HAP-1 (cell line): Measurements from ENCODE around the gene GPR162.
A peak's percentile ranks its signal among the peaks of the same experiment; 100 is the strongest.

Experiments
- DNase-seq, 2 experiments: peaks; one replicate each; pipeline ENCODE4 v3.0.0-alpha.2; 2016 to 2020; ENCODE audit warnings: low spot score in 2 of 2
- H3K27me3 ChIP-seq: fragments of 250-450 bp; sonication (Bioruptor Pico); 2 replicates; pipeline ENCODE4 v1.5.1; 2020; ENCODE audit warnings: low read depth, mild to moderate bottlenecking, moderate library complexity
- H3K36me3 ChIP-seq: fragments of 250-450 bp; sonication (Bioruptor Pico); replicated peaks from 2 replicates; pipeline ENCODE4 v1.5.1; 2020; ENCODE audit warnings: mild to moderate bottlenecking
- H3K4me1 ChIP-seq: fragments of 250-450 bp; sonication (Bioruptor Pico); 2 replicates; pipeline ENCODE4 v1.5.1; 2020; ENCODE audit warnings: mild to moderate bottlenecking
- H3K4me3 ChIP-seq: fragments of 250-450 bp; sonication (Bioruptor Pico); 2 replicates; pipeline ENCODE4 v1.5.1; 2020; ENCODE audit warnings: mild to moderate bottlenecking, moderate library complexity
- H3K9me3 ChIP-seq: fragments of 250-450 bp; sonication (Bioruptor Pico); 2 replicates; pipeline ENCODE4 v1.5.1; 2020; ENCODE audit warnings: mild to moderate bottlenecking, moderate library complexity
- in situ Hi-C: fragments of 300-500 bp; cut with MboI; formaldehyde crosslinking; loops from 3 replicates; pipeline ENCODE4 v1.14.3; 2020; ENCODE audit warnings: low sequenced_read_pairs, inconsistent platforms, mixed read lengths

The GPR162 gene, protein sequence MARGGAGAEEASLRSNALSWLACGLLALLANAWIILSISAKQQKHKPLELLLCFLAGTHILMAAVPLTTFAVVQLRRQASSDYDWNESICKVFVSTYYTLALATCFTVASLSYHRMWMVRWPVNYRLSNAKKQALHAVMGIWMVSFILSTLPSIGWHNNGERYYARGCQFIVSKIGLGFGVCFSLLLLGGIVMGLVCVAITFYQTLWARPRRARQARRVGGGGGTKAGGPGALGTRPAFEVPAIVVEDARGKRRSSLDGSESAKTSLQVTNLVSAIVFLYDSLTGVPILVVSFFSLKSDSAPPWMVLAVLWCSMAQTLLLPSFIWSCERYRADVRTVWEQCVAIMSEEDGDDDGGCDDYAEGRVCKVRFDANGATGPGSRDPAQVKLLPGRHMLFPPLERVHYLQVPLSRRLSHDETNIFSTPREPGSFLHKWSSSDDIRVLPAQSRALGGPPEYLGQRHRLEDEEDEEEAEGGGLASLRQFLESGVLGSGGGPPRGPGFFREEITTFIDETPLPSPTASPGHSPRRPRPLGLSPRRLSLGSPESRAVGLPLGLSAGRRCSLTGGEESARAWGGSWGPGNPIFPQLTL

DNA sequence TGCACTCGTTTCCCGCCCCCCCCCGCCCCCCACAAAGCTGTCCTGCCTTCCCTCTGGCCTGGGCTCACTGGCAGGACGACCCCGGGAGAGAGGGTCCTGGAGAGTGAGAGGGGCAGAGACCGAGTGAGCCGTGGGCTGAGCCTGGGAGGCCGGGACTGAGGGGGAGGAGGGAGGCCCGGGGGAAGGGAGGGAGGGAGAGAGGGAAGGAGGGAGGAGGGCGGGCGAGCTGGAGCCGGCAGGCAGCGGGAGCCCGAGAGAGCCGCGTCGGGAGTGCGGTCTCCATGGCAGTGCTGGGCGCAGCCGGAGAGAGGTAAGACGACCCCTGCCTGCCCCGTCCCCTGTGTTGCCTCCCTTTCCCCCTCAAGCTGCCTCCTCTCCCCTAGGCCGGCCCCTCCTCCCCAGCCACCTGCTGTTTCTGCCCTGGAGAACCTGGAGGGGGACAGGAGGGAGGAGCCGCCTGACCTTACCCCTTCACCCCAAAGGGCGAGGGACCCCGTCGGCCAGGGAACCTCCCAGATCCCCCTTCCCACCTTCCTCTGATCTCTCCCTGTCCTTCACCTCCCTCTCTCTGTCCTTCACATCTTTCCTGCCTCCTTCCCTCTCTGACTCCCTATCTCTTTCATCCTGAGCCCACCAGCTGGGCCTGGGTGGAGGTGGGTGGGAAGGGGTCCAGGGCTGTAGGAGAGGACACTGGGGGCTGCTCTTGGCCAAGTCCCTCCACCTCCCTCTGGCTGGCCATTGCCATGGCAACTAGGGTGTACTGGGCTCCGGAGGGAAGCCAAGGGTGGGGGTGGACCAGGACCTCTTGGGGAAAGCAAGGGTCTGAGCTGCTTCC, at the start of gene GPR162:
GPR162 (plus strand) TSS at position 231 of the 835 bp plus-strand sequence. CDS start 2,078 bp downstream, outside the sequence.
- Histone ChIP-seq H3K27me3 (no peaks in the 10 kb centered on the region), H3K4me3 (peak within 1 kb of the TSS; percentile 33), H3K36me3 (no peaks in the 10 kb centered on the region), H3K9me3 (no peaks in the 10 kb centered on the region), H3K4me1 (peaks cover 12% of the 10 kb centered on the region)
- peak; percentile 50 to 85 for DNase-seq
- in situ Hi-C loops = no loop called here

DNA sequence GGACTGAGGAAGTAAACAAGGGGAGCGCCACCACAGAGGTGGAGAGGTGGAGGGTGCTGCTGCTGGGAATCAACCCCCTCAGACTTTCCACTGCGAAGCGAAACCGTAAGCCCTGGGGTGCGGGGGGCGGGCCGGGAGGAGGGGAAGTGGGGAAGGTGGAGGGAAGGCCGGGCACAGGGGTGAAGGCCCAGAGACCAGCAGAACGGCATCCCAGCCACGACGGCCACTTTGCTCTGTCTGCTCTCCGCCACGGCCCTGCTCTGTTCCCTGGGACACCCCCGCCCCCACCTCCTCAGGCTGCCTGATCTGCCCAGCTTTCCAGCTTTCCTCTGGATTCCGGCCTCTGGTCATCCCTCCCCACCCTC, 49.3 kb upstream of the GPR162 start, which contains the start of gene LAG3:
LAG3 (plus strand) TSS at position 190 of the 365 bp plus-strand sequence. CDS start 333 bp downstream, outside the sequence.
- no peak within 1 kb of the TSS for H3K4me3 ChIP-seq
- H3K27me3 ChIP-seq = no peaks in the 10 kb centered on the region
- in situ Hi-C loops = no loop called here
- DNase-seq = no peak
- peaks cover 15% of the 10 kb centered on the region for H3K4me1 ChIP-seq
- H3K36me3 ChIP-seq = peaks cover 25% of the 10 kb centered on the region
- H3K9me3 ChIP-seq = no peaks in the 10 kb centered on the region

DNA sequence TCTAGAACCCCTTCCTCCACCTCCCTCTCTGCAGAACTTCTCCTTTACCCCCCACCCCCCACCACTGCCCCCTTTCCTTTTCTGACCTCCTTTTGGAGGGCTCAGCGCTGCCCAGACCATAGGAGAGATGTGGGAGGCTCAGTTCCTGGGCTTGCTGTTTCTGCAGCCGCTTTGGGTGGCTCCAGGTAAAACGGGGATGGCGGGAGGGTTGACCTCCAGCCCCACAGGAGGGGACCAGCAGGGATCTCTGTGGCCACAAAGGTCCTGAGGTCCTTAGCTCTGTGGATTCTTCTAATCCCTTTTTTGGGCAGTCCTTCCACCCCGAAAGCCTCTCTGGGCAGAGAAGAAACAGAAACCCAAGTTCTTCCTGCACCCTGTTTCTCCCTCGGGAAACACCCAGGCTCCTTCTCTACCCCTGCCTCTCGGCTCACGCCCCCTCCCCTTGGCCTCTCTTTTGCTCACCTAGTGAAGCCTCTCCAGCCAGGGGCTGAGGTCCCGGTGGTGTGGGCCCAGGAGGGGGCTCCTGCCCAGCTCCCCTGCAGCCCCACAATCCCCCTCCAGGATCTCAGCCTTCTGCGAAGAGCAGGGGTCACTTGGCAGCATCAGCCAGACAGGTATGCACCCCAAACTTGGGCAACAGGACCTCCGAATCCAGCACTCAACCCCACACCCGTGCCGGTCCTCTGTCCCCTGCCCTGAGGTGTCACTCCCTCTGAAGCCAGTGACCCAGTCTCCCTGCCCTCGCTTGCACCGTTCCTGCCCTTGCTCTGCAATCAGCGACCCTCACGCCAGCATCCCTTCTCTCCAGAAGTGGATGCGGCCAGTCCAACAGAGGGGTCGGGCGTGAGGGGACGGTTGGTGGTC, 48.7 kb upstream of the GPR162 start:
- peaks cover 14% of the 10 kb centered on the region for H3K4me1 ChIP-seq
- H3K4me3 ChIP-seq = no peak overlapping the region
- in situ Hi-C loops = no loop called here
- DNase-seq = no peak
- H3K36me3 ChIP-seq = peaks cover 25% of the 10 kb centered on the region
- no peaks in the 10 kb centered on the region for H3K9me3 ChIP-seq
- no peaks in the 10 kb centered on the region for H3K27me3 ChIP-seq

DNA sequence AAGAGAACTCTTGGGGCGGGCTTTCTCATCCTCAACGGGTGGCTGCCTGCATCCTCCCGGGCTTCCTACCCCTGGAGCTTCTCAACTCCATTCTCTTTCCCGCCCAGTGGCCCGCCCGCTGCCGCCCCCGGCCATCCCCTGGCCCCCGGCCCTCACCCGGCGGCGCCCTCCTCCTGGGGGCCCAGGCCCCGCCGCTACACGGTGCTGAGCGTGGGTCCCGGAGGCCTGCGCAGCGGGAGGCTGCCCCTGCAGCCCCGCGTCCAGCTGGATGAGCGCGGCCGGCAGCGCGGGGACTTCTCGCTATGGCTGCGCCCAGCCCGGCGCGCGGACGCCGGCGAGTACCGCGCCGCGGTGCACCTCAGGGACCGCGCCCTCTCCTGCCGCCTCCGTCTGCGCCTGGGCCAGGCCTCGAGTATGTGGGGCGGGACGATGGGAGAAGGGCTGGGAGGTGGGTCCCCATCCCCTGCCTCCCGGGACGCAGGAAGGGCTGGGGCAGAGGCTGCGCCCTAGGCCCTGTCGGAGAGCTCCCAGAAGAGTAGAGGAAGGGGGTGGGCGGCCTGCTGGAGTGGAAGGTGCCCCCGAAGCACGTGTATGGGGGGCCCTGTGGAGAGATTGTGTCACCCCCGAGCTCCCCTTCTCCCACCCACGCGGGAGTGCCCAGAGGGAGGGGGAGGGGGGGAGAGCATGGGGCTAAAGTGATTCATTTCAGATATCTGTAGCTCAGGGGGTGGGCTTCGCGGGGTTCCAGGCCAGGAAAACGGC, 47.9 kb upstream of the GPR162 start:
- H3K4me1 ChIP-seq = peaks cover 12% of the 10 kb centered on the region
- DNase-seq = no peak
- no peaks in the 10 kb centered on the region for H3K27me3 ChIP-seq
- peaks cover 25% of the 10 kb centered on the region for H3K36me3 ChIP-seq
- in situ Hi-C loops = no loop called here
- H3K4me3 ChIP-seq = no peak overlapping the region
- H3K9me3 ChIP-seq = no peaks in the 10 kb centered on the region

DNA sequence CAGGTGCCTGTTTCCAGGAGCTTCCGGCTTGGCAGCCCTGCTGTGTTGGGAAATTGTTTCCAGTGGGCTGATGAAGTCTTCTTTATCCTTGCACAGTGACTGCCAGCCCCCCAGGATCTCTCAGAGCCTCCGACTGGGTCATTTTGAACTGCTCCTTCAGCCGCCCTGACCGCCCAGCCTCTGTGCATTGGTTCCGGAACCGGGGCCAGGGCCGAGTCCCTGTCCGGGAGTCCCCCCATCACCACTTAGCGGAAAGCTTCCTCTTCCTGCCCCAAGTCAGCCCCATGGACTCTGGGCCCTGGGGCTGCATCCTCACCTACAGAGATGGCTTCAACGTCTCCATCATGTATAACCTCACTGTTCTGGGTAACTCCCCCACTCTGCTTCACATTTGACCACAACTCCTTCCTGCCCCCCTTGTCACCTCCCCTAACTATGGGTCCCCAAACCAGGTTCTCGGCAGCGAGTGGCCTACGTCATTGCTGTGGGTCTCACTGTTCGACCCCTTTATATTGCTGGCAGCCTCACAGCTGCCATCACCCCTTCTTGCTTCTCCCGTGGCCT, 47.0 kb upstream of the GPR162 start:
- Histone ChIP-seq H3K9me3 (no peaks in the 10 kb centered on the region), H3K36me3 (peaks cover 22% of the 10 kb centered on the region), H3K27me3 (no peaks in the 10 kb centered on the region), H3K4me3 (no peak overlapping the region), H3K4me1 (peaks cover 7% of the 10 kb centered on the region)
- in situ Hi-C loops = no loop called here
- DNase-seq = no peak

DNA sequence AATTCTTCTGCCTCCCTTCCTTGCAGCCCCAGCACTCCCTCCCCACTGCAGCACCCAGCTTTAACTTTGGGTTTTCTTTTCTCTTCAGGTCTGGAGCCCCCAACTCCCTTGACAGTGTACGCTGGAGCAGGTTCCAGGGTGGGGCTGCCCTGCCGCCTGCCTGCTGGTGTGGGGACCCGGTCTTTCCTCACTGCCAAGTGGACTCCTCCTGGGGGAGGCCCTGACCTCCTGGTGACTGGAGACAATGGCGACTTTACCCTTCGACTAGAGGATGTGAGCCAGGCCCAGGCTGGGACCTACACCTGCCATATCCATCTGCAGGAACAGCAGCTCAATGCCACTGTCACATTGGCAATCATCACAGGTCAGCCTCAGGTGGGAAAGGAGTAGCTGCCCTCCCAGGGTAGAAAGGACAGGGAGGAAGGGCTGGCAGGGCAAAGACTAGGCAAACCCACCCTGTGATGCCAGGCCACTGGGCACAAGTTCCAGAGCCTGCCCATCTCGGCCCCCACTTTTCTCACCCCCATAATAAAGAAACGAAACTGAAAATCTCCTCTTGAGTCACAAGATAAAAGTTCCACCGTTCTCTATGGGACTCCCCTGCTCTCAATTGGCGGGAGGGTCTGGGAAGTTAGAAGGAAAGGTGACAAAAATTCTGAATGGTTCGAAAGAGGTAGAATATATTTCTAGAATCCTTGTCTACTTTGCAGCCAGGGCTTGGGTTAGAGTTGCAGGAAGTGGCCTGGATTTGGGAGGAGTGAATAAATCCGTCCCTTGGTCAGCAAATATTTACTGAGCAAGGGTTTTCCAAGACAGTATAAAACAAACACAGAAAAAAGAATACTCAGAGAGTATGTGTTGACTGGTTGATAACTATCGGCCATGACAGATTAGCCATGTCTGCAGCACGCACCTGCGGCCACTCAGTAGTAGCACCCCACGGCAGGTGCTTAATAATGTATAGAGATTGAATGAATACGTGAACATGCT, 46.1 kb upstream of the GPR162 start:
- DNase-seq = no peak
- H3K27me3 ChIP-seq = no peaks in the 10 kb centered on the region
- no peaks in the 10 kb centered on the region for H3K9me3 ChIP-seq
- peaks cover 15% of the 10 kb centered on the region for H3K36me3 ChIP-seq
- in situ Hi-C loops = no loop called here
- H3K4me1 ChIP-seq = peaks cover 7% of the 10 kb centered on the region
- no peak overlapping the region for H3K4me3 ChIP-seq

DNA sequence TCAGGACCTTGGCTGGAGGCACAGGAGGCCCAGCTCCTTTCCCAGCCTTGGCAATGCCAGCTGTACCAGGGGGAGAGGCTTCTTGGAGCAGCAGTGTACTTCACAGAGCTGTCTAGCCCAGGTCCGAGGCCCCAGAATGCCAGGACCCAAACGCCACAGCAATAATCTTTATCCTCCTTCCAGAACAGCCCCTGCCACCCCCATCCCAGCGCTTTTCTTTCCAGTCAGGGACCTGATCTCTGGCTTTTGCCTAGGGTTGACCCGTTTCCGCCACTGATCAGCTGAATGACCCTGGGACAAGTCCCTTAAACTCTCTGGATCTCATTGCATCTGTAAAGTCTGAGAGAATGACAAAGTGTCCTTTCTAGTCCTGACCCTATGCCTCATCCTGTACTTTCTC, 44.2 kb upstream of the GPR162 start:
- Histone ChIP-seq H3K4me3 (no peak overlapping the region), H3K9me3 (no peaks in the 10 kb centered on the region), H3K27me3 (no peaks in the 10 kb centered on the region), H3K4me1 (peaks cover 7% of the 10 kb centered on the region), H3K36me3 (no peaks in the 10 kb centered on the region; the same call in 1 of the 2 replicates)
- no peak for DNase-seq
- in situ Hi-C loops = no loop called here

DNA sequence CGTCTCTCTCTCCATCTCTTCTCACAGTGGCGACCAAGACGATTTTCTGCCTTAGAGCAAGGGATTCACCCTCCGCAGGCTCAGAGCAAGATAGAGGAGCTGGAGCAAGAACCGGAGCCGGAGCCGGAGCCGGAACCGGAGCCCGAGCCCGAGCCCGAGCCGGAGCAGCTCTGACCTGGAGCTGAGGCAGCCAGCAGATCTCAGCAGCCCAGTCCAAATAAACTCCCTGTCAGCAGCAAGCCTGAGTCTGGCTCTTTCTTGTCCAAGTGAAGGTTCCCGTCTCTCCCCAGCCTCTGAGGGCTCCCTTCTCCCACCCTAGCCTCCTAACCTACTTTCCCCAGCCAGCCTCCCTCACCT, 43.4 kb upstream of the GPR162 start:
- Histone ChIP-seq H3K4me3 (peak overlapping the region; percentile 33), H3K4me1 (peaks cover 7% of the 10 kb centered on the region), H3K36me3 (no peaks in the 10 kb centered on the region; the same call in 1 of the 2 replicates), H3K9me3 (no peaks in the 10 kb centered on the region), H3K27me3 (no peaks in the 10 kb centered on the region)
- in situ Hi-C loops = no loop called here
- peak in 1 of 2 experiments; percentile 67 for DNase-seq

DNA sequence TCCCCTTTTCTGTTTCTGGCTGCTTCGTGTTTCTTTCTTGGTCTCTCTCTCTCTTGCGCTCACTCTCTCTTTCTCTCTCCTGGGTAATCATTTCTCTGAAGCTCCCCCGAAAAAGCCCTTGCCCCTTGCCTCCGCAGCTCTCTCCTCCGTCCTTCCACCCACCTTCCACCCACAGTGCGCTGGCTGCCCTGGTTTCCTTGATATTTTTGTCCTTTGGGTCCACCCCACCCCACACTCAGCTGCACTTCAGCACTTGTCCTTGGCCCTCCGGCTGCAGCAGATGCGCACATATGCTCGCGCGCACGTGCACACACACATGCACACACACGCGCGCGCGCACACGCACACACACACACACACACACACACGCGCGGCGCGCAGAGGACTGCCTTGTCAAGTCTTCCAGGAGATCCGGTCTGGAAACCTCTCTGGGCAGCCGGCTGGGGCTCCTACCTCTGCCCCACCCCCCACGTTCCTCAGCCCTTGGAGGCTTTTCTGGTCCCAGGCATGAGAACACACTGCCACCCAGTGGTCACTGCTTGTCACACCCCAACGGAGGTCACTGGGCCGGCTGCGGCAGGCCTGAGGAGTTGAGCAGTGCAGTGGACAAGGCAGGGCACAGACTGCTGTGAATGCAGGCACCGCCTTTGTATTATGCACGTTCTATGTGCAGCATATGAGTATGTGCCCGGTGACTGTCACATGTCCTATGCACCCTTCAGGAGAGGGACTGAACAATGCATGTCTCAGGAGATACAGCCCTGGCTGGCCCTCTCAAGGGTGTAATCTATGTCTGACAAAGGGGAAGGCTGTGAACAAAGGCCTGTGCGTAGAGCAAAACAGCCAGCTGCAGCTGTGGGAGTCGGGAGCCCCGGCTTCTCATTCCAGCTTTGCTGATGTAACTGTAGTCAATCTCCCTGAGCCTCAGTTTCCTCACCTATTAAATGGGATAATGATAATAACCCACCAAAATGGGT, 42.8 kb upstream of the GPR162 start:
- H3K4me1 ChIP-seq = peaks cover 7% of the 10 kb centered on the region
- H3K36me3 ChIP-seq = no peaks in the 10 kb centered on the region; the same call in 1 of the 2 replicates

DNA sequence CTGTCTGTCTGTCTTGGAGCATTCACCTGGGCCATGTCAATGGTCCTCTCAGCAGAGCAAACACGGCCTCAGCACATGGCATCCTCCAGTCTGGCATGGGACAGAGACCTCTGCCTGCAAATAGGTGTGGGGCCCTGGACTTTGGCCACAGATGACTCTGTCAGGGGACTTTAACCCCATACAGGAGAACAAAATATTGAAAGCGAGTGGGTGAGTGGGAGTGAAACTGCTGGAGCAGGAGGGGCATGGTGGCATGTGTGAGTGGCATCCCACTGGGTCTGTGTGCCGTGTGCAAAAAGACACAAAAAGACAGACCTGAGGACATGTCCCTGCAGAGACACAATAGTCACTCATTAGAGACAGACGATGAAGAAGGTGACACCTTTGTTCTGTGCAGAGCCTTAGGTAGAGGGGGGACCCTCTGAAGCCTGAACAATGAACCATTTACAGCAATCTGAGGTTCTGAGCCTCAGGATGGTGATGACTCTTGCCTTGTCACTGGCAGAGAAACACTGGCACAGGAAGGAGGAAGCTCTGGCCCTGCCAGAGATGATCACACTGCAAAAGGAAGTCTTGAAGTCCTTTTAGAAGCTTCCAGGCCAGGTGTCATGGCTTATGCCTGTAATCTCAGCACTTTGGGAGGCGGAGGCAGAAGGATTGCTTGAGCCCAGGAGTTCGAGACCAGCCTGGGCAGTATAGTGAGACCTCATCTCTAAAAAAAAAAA, 41.8 kb upstream of the GPR162 start:
- Histone ChIP-seq H3K4me1 (peaks cover 7% of the 10 kb centered on the region), H3K27me3 (no peaks in the 10 kb centered on the region)

More for the DNA sequence above, 42.8 kb upstream of the GPR162 start:
- DNase-seq = peak; percentile 89 to 98
- H3K9me3 ChIP-seq = no peaks in the 10 kb centered on the region
- H3K4me3 ChIP-seq = peak overlapping the region; percentile 33
- no peaks in the 10 kb centered on the region for H3K27me3 ChIP-seq
- in situ Hi-C loops = no loop called here

More for the DNA sequence above, 41.8 kb upstream of the GPR162 start:
- H3K36me3 ChIP-seq = no peaks in the 10 kb centered on the region; the same call in 1 of the 2 replicates
- DNase-seq = no peak
- in situ Hi-C loops = no loop called here
- no peaks in the 10 kb centered on the region for H3K9me3 ChIP-seq
- no peak overlapping the region for H3K4me3 ChIP-seq
